Hematopoietic multipotent progenitor cell treated with erythropoietin and hydrocortisone succinate and interleukin-3 and kit ligand, for 17 days (in vitro differentiated cells): ENCODE results near the gene PSMB2.
"Not testable (repeated sequence)": the region's sequence is repeated elsewhere in the genome, so short reads cannot be mapped to it uniquely, and the experiment has no call there.

Experiments
- DNase-seq: peaks from one replicate; pipeline ENCODE4 v3.0.0-alpha.2; 2015; ENCODE audit warnings: low spot score

Gene PSMB2

DNA sequence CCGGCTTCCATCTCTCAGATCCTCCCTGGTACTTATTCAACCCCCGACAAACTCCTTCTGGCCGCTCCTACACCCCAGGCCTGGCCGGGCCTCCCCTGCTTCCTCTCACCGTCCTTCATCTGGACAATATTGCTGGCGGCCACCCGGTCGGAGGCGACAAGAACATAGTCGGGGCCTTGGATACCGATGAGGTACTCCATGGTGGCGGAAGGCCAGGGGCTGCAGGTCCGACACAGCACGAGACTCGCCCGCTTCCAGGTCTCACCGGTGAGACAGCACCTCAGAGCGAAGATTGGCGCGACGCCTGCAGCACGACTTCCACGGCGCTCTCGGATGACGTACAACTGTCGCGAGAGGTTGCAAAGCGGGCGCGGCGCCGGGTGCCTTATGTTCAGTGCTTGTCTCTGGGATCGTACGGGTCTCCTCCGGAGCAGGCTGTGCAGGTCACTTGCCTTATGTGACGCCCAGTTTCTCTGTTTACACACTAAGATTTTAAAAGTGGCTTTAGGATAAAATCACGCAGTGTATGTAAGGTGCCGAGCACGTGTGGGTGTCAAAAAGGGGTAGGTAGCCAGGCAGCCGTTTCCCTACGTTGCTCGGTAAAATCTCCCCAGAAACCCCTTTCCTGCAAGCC, at the start of gene PSMB2:
Gene PSMB2, minus strand, starts transcription at position 294 of the 634 bp plus-strand sequence. Its CDS starts 94 bp downstream, at position 200.
- DNase-seq: peak; percentile 95

DNA sequence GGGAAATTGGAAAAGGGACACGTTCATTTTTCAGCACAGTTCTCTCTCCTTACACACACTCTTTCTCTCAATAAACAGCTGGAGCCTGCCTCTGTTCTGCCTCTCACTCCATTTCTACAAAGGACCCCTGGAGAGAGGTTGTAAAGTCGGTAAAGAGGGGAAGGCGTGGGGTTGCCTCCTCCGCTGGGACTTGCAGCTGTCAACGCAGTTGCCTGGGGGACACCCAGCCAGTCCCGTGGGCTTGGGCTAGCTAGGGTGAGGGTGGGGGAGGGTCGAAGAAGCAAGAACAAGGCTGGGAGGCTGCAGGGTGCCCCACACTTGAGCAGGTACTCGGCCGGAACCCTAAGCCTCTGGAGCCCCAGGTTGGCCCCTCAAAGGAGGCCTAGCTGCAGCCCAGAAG, 49.8 kb upstream of the PSMB2 start:
- no peak for DNase-seq

DNA sequence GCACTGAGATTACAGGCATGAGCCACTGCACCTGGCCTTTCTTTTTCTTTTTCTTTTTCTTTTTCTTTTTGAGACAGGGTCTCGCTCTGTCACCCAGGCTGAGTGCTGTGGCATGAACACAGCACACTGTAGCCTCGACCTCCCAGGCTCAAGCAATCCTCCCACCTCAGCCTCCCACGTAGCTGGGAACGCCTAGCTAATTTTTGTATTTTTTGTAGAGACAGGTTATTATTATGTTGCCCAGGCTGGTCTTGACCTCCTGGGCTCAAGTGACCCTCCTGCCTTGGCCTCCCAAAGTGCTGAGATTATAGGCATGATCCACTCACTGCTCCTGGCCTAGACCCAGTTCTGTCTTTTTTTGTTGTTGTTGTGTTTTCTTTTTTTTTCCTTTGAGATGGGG, 48.8 kb upstream of the PSMB2 start:
- not testable (repeated sequence) for DNase-seq

DNA sequence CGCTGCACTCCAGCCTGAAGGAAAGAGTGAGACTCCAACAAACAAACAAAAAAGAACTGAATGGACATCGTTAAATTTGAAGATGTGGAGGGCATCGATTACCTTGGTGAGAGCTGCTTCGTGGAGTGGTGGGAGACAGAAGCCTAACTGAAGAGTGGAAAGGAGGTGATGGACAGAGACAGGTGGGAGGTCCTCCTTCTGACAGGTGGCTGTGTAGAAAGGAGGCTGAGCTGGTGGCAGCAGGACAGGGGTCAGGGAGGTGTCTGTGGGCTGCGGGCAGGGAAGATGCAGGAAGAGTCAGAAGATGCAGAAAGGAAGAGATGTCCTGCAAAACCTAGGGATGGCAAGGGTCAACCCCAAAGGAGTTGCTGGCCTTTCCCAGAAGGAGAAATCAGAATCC, 46.8 kb upstream of the PSMB2 start:
- DNase-seq: no peak

DNA sequence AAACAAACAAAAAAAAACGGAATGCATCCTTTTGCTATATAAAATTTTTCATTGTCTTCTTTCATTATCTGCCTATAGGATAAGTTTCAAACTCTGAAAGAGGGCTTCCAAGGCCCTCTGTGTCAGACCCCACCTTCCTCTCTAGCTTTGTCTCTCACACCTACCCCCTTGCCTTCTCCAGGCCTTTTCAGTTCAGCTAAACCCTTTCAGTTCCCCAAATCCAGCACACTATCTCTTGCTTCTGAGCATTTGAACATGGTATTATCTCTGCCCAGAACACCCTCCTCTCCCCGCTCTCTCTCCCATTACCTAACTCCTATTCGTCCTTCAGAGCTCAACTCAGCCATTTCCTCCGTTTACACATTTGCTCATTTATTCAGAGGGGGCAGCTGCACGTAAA, 41.7 kb upstream of the PSMB2 start:
- no peak for DNase-seq

DNA sequence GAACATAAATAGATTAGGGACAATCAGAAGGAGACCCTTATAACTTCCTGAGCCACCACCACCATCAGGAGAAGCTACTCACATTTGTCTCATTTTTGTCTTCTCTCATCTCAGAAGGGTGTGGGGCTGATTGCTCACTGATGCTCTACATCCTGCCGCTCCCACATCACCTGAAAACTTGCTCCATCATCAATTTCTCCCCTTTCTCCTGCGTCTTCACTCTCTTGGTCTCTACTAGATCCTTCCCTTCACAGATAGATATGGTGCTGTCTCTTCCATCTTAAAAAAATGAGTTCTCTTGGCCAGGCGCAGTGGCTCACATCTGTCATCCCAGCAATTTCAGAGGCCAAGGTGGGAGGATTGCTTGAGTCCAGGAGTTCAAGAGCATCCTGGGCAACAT, 38.9 kb upstream of the PSMB2 start:
- no peak for DNase-seq

DNA sequence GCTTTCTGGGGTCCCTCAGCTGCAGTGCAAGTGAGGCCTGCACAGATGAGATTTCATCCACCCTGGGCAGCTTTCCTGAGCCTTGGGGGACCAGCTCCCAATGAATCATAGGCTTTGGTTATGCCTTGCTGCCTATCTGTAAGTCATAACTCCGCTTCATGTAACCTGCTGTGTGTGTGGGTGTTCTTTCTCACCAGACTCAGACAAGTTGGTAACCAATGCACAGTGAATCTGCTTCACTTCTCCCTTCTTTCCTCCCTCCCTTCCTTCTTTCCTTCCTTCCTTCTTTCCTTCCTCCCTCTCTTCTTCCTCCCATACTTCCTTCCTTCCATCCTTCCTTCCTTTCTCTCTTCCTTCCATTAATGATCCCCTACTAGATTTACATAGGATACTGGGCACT, 34.4 kb upstream of the PSMB2 start:
- no peak for DNase-seq

DNA sequence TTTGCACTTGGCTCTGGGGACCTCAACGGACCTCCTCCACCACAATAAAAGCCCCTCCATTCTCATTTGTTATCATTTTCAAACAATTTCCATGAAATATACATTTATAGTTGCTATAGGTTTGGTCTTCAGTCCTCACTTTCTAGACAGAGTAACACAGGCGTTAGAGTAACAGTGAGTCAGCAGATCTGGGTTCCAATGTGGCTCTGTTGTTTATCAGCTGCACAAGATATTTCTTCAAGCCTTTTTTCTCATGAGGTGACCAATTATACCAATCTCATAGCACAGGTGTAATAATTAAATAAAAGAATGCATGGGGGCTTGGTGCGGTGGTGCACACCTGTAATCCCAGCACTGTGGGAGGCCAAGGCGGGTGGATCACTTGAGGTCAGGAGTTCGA, 32.8 kb upstream of the PSMB2 start:
- DNase-seq: peak; percentile 27

DNA sequence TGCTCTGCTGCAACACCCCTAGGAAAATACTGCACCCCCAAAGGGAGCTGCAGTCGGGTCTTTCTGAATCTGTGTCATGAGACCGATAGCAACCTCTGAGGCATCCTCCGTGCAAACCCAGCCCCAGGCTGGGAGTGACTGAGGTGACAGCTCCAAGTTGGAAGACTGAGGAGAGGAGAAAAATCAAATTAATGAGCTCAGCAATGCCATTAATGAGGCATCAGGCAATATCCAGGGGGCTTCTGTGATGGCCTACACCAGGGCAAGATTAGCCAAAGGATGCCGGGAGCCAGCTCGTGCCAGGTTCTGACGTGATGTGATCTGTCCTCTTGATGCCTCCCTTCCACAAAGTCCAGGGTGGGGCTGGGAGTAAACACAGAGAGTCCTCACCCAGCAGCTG, 30.8 kb upstream of the PSMB2 start:
- no peak for DNase-seq

DNA sequence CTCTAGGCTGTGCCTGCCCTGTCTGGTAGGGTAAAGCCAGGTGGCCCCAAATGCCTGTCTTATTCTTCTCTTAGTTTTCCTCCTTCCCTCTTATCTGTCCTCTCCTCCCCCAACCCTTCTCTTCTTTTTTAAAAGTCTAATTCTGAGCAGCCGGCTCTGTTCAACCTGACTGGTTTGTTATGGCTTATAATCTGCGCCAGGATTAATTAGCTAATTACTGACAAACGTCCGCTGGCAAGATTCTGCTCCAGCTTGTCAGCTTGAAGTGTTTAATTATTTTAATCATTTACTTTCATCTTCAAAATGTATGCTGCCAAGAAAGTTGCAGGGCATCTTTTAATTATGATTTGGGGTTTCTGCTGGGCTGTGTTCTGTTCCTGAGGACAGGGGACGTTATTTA, 27.2 kb upstream of the PSMB2 start:
- DNase-seq: no peak

DNA sequence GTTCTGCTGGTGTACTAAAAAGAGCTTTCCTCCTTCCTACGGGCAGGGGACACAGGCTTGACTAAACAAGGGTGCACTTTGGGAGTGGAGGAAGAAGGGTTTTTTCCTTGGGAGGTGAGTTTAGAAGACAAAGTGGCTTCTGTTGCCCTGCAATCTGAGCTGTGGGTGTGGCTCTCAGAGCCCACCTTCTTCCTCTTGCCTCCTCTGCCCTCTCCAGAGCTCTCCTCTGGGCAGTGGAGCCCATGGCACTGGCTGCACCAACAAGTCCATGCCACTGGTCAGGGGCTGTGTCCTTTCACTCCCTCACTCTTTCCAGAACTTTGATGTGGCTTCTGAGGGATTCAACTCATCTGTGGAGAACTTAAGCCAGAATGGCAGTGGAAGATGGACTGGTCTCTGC, 25.6 kb upstream of the PSMB2 start:
- no peak for DNase-seq

DNA sequence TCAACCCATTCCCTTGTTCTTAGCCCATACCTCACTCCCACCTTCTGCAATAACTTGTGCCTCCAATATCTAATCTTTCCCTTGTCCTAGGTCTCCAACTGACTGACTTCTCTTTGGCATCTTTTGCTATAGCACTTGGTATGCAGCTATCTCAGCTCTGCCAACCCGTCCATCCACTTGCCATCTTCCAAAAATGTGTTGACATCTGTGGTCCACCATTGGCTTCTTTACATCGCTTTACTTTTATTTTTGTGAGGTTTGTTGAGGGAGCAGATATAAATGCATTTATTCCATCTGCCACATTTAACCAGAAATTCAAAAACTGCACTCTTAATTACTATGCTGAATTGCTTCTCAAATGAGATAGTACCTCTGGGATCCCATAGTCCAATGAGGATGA, 24.9 kb upstream of the PSMB2 start:
- DNase-seq: no peak

DNA sequence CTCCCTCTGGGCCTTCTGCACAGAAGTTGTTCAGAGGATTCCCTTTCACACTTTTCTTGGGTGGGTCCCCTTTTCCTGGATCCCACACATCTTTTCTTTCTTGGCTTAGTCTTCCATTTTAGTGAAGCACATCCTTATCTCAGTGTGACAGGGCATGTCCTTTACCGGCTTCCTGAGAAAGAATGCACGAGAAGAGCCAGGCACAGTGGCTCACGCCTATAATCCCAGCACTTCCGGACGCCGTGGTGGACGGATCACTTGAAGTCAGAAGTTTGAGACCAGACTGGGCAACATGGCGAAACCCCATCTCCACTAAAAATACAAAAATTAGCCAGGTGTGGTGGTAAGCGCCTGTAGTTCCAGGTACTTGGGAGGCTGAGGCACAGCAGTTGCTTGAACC, 22.1 kb upstream of the PSMB2 start:
- no peak for DNase-seq

DNA sequence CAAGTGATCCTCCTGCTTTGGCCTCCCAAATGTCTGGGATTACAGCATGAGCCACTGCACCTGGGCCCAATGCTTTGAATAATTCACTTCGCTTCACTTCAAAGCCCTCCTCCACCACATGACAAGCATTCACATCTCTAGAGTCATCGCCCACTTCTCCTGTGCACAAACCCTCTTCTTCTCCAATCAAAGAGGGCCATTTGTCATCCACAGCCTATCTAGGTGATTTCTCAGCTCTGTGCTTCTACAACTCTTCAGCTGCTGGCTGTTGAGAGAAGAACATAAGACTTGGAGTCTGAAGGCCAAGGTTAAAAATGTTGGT, 20.1 kb upstream of the PSMB2 start:
- DNase-seq: no peak

DNA sequence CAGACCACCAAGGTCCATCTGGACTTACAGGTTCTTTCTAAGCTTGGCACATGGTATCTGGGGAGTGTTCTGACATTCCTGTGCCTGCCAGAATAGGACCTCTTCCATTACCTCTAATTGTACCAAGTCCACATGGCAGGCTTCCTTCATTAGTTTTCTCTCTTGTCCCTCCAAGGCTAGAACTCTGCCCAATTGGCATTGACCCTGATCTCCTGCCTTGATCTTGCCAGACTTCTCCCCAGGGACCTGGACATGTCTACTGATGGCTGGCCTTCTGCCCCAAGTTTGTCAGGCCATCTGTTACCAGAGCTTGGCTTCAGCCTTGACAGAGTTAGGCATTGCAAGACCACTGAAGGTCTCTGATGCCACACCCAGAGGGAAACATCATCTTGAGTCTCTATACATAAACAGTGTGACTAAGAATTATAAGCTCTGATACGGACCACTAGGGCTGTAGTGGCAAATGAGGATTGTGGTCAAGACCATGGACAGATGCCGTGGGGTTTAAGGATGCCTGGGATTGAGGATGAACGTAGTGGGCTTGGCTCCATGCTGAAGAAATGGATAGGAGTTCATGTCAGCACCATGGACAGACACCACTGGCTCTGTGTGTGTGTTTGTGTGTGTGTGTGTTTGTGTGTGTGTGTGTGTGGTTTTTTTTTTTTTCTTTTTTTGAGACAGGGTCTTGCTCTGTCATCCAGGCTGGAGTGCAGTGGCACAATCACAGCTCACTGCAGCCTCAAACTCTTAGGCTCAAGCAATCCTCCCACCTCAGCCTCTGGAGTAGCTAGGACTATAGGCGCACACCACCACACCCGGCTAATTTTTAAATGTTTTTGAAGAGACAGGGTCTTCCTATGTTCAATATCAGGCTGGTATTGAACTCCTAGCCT, 19.5 kb upstream of the PSMB2 start:
- no peak for DNase-seq

DNA sequence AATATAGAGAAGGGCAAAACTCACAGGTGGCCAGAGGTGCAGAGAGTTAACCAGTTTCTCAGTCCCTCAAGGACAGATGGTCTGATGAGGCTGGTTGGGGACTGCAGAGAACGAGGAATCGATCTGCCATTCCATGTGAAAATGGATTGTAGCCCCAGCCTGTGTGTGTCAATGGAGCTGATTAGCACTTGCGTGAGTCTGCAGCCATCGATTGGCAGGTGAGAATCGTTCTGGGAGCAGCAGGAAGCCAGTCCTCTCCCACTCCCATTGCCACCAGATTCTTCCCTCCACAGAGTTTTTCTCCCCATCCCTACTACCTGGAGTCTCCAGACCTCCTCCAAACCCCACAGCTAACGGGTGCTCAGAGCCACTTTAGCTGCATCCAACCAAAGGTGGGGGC, 18.3 kb upstream of the PSMB2 start:
- DNase-seq: no peak

DNA sequence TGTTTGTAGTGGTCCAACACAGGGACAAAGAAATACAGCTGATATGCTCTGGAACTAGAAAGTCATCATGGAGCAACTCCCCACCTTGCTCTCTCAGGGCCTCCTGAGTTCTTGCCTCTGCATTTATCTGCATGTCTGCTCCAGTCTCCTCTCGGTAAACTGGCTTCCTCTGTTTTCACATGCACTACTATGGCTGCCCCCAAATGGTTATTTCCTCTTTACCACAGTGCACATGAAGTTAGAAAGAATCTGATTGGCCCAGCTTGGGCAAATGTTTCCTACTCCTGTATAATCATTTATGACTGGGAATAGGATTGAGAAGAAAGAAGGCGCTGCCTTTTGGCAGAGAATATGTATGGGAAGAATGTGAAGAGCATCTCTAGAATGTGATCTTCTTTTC, 16.5 kb upstream of the PSMB2 start:
- no peak for DNase-seq

DNA sequence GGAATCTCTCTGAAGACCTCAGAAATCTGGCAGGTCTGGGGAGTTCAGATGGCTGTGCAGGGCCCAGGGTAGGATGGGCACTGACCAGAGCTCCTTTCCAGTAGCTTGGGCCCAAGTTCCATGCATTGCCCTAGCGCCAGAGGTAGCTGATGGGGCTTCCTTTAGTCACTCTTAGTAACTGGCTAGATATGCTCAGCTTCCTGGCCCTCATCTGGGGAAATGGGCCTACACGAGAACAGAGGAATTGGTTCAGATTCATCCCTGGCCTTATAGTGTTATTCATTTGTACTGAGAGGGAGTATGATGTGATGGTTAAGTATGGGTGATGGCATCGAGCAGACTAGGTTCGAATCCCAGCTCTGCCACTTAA, 15.5 kb upstream of the PSMB2 start:
- DNase-seq: no peak

DNA sequence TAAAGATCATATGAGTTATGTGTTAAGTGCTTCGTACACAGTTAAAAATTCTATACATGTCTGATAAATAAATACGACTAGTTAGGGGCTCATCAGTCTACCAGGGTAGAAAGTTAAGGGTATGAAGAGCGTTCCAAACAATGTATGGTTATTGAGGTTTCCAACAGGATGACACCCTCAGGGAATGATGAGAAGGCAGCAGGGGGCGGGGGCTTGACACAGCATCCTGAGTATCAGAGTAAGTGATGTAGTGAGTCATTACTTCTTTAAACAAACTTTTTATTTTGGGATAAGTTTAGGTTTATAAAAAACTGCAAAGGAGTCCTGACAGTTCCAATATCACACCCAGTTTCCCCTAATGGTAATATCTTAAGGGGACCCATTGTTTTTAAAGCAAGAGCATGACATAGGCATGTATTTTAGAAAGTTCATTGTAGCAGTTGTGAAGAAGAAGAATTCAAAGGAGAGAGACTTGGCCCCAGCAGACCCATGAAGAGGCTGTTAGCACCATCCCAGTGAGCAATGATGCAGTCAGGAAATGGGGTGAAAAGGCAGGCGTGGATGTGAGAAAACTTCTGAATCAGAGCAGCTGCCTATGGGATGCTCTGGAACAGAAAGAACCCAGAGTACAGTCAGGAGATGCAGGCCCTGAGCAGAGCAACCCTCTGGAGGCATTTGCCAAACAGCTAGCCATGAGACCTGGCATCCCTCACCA, 15.0 kb upstream of the PSMB2 start:
- no peak for DNase-seq

DNA sequence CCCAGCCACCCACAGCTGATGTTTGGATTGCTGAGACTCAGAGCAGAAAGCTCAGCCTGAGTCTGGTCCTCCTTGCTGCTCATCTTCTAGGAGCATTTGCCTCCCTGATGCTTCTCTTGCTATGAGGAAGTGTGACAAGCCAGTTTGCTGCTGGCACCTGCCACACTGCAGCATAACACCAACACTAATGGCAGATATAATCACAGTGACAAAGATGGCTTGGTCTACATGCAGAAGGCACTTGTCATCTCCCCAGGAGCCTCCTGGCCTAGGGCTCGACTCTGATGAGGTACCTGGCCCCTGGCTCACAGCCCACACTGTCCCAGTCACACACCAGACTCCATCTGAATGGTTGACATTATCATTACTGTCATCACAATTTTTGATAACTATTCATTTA, 13.9 kb upstream of the PSMB2 start:
- no peak for DNase-seq

DNA sequence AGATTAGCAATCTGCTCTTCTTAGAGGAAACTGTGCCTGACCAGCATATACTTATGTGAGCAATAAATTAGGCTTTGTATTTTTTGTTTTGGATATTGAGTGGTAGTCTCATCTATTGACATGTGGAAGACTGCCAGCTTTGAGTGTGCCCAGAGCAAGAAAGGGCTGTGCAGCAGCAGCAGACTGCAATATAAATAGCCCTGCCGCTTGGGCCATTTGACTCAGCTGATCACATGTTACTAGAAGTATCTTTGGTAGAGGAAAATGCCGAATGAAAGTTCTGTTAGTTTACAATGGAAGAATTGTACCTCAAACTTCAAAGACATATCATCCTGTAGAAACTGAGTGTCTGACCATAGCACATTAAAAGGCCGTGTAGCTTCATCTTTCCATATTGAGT, 9.1 kb upstream of the PSMB2 start:
- no peak for DNase-seq

DNA sequence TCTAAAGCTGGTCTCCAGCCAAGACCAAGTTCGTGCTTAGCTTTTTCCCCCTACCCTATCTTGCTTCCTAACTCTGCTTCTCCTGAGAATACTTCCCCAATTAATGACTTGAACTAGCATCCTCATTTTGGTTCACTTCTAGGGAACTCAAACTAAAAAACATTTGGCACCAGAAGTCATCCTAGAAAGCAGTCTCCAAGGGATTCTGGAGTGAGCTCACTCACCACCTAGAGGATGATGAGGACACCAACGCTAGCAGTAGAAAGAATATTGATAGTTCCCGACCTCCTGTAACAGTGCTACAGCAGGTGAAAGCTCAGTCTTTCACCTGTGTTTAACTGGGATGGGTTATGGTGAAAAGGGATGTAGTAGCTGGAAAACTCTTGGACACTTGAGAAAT, 4.7 kb upstream of the PSMB2 start:
- DNase-seq: no peak

DNA sequence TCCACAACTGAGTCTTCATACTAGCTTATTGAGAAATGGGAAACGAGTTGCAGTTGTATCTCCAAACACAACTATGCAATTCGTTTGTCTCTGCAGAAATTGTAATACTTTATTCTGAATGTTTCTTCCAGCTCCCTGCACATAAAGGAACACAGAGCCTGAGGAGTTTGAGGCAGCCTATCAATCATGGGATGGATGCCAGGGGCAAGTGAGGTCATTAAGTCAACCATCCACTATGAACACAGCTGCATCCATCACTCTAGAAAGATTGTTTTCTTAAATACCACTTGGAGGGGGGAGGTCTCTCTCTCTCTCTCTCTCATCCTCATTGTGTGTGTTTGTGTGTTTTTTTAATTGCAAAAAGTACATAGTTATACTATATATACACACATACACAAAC, 2.9 kb upstream of the PSMB2 start:
- DNase-seq: no peak
